GM18499 (cell line): ENCODE measurements around the gene VNN1.
"Not testable (repeated sequence)": the region's sequence is repeated elsewhere in the genome, so short reads cannot be mapped to it uniquely, and the experiment has no call there.

Source experiments
- ATAC-seq: cut with Tn5 transposase; IDR thresholded peaks from one replicate; pipeline ENCODE4 v1.9.1; 2021; ENCODE audit warnings: moderate number of reproducible peaks; ENCODE audit not compliant: insufficient read depth, unreplicated experiment

Gene VNN1

DNA sequence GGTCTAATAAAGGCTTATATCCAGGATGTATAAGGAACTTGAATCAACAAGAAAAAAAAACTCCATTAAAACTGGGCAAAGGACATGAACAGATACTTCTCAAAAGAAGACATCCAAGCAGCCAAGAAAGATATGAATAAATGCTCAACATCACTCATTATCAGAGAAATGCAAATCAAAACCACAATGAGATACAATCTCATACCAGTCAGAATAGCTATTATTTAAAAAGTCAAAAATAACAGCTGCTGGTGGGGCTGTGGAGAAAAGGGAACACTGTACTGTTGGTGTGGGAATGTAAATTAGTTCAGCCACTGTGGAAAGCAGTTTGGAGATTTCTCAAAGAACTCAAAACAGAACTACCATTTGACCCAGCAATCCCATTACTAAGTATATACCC is 34.8 kb downstream of the VNN1 start:
- ATAC-seq = not testable (repeated sequence)

DNA sequence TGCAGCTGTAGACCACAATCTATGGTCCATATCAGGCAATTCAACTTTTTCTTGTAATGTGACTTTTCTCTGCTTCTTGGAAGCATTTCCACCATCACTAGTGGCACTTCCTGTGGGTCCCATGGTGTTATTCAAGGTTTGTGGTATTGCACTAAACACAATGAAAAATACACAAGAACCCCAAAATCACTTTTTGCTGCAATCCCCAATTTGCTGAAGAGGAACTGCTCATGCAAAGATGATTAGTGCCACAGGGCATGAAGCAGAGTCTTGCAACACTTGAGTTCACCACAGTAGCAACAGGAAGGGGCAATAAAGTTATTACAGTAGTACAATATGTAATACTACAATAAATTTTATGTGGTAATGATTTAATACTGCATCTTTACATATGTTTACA is 38.1 kb downstream of the VNN1 start:
- no peak for ATAC-seq

DNA sequence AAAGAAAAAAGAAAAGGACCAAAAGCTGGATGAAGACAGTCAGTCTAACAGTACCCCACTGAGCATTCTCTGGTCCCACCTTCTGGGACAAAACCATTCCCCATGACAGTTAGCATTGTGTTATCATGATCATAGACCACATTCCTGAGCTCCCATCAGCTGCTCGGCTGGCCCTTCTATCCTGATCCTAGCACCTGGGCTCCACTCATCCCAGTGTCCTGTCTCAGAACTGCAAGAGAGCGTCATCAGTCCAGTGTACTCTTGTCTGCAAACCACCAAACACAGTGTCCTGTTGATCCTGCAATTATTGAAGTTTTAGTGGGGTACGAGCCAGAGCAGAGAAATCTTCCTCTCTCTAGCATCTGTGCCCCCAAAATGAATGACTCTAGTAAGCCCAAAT is 38.9 kb downstream of the VNN1 start:
- ATAC-seq = no peak

DNA sequence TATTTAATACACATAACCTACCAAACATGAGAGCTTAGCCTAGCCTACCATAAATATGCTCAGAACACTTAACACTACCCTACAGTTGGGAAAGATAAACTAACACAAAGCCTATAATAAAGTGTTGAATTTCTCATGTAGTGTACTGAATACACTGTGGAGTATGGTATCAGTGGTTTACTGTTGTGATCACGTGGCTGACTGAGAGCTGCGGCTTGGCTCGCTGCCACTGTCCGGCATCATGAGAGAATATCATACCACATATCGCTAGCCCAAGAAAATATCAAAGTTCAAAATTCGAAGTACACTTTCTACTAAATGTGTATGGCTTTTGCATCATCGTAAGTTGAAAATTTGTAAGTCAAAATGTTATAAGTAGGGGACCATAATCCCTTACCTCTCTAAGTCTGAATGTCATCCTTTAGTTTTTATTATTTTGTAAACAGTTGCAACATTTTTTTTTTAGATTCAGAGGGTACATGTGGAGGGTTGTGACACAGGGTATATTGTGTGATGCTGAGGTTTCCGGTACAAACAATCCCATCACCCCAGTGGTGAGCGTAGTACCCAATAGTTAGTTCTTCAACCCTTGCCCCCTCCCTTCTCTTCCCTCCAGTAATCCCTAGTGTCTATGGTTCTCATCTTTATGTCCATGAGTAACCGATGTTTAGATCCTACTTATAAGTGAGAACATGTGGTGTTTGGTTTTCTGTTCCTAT is 40.3 kb downstream of the VNN1 start:
- no peak for ATAC-seq

DNA sequence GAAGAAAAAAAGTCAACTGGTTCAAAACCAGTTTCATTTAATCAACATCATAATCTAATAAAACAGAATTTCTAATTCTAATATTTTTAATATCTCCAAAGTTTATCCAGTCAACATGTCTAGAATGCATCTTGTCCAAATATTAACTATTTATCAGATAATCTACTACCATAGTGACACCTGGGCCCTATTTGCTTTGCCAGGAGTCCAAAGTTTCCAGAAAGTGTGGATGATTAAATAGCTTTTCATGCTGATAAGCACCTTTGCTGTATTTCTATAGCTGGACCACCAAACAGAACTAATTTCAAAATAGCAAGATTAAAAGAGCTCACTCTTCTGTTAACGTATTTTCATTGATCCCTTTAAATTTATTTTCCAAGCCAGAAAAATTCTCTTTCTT is 42.6 kb downstream of the VNN1 start:
- no peak for ATAC-seq

DNA sequence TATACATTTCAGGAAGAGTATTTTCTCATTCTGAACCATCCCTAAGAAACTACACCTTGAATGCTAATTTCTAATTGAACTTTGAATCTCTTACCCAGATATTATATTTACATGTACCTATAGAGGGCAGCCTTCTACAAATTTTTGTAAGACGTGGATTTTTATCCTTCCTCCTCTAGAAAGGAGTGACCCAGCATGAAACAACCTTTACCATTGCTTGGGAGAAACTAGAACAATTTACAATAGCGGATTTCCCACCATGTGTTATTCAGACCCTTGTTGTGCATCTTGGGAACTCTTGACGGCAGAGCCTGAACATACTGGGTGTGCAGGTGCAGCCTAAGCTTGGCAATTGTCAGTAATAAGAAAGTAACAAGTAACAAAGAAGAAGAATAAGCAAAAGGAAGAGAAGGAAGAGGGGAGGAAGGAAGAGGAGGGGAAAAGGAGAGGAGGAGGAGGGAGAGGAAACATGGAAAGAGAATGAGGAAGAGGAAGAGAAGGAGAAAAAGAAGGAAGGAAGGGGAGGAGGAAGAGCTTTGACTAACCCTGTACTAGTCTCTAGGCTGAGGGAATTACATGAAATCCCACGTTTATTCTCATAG is 44.1 kb downstream of the VNN1 start:
- no peak for ATAC-seq

DNA sequence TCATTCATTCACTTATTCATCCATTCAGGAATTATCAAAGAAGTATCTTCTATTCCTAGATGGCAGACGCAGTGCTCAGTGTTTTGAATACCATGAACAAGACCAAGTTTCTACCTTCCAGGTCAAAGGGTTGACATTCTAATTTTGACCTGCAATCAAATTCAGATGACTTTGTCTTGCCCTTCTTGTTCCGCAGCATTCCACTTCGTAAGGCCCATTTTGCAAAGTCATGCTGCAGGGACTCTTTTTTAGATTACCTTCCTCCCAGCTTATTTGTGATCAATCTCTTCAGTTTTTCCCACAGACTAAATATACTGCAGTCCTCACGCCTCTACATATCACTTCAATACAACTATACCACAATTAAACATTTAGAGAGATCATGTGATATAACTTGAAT is 47.7 kb downstream of the VNN1 start:
- no peak for ATAC-seq

DNA sequence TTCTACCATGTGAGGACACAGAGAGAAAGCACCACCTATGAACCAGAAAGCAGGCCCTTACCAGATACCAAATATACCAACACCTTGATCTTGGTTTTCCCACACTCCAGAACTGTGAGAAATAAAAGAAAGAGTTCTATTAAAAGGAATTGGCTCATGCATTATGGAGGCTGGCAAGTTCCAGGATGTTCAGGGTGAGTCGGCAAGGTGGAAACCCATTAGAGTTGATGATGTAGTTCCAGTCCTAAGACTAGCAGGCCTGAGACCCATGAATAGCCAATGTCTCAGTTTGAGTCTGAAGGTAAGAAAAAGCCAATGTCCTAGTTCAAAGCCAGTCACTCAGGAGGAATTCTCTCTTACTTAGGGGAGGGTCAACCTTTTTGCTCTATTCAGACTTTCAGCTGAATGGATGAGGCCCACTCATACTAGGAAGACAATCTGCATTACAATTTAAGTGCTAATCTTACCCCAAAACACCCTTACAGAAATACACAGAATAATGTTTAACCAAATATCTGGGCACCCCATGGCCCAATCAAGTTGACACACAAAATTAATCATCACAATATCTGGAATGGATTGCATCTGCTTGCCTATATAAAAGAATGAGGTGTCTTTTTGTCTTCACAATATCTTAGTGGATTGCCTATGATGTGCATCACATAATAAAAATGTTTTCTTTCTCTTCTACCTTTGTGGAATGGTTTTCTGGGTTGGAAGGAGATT is 49.4 kb downstream of the VNN1 start:
- ATAC-seq = no peak

DNA sequence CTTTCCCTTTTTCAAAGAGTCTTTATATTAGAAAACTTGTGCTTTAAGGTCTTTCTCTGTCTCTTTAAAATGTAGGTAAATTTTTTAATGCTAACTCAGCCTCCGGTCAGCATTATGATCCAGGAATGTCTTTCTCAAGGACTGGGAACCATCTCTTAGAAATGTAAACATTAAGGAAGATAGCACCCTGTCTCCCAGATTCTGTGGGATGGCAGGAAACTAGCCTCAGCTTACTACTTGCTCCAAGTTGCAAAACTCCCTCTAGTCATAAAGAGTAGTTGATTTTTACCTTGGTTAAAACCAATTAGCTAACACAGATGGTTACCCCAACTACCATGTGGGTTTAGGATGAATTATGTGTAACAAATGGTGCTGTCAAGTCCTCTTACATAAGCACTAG is 50.2 kb downstream of the VNN1 start:
- no peak for ATAC-seq

DNA sequence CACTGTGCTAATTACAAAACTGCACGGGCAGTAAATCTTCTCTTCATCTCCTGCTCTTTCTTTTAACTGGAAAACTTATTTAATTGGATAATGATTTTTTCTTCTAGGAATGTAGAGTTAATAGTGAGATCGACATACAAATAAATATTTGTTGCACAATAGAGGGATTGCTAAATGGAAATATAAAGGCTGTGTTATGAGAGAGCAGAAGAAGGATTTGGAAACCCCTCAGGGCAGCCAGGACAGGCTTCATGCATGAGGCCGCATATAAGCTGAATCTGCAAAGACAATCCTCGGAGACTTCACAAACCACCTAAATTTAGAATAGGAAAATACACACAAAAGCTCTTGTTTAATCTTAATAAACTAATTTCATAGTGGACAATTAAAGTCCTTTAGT is 51.9 kb downstream of the VNN1 start:
- ATAC-seq = no peak

DNA sequence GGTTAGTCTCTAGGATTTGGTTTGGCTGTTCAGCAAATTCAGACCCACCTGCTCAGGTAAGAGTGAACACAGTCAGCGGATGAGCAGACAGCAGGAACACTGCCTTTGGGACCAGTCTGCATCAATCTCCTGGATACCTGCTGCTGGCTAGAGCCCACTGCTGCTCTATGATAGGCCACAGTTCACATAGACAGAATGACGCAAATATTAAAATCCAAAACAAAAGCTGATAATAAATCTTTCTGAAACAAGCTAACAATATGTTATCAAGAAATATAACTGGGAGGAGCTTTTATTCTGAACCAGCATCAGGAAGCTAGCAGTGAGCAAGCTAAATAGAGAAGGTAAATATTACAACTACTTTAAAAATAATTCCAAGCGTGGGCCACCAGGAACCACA is 54.8 kb downstream of the VNN1 start, which contains the start of gene TAAR1:
TAAR1 (minus strand) TSS at position 101 of the 400 bp plus-strand sequence. CDS start 13,179 bp downstream, outside the sequence.
- no peak for ATAC-seq

DNA sequence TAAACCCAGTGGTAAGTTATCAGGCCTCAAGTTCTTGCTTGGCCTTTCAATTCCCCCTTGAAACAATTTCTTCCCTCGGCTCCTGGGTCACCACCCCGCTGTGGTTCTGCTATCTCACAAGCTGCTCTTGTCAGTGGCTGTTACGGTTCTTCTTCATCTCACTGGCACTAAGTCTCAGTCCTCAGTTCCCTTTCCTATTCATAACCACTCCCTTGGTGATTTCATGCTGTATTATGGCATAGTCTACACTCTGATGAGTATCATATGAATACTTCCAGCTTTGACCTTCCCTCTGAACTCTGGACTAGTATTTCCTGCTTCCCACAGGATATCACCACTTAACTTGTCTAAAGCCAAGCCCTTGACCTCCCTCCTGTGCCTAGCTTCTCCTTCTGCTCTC is 62.8 kb downstream of the VNN1 start:
- peak; percentile 49 for ATAC-seq

DNA sequence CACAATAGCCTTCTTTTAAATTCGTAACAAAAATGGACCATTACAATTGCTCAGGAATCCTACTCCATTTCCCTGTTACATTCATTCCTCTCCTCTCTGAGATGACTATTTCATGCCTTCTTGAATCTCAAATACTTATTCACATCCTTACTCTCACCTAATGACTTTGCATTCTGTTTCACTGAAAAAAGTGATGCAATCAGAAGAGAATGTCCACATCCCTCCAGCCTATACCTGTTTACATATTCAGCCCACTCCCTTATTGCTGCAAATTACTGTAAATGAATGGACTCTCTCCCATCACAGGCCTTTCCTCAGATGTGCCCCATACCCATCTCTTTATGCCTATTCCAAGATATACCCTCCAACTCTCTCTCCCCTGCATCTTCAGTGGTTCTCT is 63.4 kb downstream of the VNN1 start:
- no peak for ATAC-seq

DNA sequence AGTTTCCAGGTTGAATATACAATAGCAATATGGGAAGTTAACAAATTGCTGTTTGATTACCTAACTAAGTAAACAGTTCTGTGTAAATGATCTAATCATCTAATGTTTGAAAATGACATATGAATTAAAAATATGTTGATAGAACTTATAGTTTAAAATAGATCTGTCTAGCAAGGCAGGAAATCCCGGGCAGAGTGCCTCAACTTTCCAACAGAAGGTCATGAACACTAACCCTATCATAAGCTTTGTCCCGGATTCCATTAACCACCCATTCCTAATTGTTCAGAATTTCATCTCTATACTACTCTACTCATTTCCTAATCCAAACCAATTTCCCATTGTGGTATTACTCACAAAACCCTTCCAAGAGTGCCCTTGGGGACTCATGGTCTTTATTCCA is 65.0 kb downstream of the VNN1 start:
- no peak for ATAC-seq

DNA sequence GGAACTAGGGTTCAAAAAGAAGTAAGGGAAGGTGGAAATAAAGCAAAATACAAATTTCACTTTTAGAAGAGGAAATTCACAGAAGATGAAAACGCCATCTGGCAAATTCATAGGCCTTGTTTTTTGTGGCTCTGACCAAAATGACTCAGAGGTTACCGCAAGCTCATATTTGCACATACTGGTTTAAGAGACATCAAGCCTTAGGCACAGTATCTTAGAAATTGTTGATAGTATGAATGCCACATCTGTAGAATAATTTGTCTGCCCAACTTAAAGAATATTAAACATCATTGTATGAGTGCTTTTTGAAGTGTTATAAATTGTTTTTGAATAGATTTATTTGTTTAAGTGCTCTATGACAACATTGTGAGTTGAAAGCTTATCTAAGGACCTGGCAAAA is 65.5 kb downstream of the VNN1 start:
- no peak for ATAC-seq

DNA sequence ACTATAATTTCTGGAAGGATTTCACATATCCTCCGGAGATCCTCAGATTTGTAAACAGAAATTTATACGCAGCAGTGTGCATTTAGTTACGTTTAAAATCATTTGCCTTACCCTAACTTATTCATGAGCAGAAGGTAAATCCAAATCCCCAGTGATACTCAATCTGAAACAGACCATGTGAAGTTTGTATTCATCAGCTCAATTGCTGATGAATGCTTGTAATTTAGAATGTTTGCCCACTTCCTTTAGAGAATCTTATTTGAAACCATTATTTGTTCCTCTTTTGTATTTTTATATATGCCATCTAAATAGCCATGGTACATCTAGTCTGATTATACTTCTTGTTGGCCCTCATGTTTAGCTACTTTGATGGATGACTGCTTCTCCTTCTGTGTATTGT is 70.3 kb downstream of the VNN1 start:
- ATAC-seq = no peak

DNA sequence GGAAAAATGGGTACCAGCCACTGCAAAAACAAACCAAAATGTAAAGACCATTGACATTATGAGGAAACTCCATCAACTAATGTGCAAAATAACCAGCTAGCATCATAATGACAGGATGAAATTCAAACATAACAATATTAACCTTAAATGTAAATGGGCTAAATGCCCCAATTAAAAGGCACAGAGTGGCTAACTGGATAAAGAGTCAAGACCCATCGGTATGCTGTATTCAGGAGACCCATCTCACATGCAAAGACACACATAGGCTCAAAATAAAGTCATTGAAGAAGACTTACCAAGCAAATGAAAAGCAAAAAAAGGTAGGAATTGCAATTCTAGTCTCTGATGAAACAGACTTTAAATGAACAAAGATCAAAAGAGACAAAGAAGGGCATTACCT is 76.7 kb downstream of the VNN1 start:
- not testable (repeated sequence) for ATAC-seq

DNA sequence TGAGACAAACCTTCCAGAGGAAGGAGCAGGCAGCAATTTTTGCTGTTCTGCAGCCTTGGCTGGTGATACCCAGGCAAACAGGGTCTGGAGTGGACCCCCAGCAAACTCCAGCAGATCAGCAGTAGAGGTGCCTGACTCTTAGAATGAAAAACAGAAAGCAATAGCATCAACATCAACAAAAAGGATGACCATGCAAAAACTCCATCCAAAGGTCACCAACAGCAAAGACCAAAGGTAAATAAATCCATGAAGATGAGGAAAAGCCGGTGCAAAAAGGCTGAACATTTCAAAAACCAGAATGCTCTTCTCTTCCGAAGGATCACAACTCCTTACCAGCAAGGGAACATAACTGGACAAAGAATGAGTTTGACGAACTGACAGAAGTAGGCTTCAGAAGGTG is 77.9 kb downstream of the VNN1 start:
- not testable (repeated sequence) for ATAC-seq

DNA sequence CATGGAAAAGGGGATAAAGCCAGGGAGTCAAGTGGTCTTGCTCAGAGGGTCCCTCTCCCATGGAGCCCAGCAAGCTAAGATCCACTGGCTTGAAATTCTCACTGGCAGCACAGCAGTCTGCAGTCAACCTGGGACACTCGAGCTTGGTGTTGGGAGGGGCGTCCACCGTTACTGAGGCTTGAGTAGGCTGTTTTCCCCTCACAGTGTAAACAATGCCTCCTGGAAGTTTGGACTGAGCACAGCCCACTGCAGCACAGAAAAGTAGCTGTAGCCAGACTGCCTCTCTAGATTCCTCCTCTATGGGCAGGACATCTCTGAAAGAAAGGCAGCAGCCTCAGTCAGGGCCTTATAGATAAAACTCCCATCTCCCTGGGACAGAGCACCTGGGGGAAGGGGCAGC is 78.6 kb downstream of the VNN1 start:
- not testable (repeated sequence) for ATAC-seq

DNA sequence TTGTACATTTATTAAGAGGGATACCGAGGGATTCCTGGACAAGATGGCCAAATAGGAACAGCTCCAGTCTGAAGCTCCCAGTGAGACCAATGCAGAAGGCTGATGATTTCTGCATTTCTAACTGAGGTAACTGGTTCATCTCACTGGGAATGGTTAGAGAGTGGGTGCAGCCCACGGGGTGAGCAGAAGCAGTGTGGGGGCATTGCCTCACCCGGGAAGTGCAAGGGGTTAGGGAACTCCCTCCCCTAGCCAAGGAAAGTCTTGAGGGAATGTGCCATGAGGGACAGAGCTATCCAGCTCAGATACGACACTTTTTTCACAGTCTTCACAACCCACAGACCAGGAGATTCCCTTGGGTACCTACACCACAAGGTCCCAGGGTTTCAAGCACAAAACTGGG is 79.1 kb downstream of the VNN1 start:
- ATAC-seq = no peak

DNA sequence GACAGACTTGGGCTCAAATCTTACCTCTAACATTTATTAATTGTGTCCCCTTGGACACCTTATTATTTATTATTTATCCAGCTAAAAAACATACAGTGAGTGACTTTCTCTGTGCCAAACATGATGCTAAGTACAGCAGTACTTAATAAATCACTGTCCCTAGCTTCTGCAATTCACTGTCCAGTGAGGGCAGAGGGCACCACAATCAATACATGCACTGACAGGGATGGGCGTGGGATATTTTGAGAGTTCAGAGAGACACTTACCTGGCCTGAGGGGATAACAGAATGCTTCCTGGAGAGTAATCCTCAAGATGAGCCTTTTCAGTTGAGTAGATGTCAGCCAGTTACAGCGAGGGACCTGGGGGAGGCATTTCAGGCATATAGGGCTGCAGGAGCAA is 80.5 kb downstream of the VNN1 start:
- ATAC-seq = no peak
